HG03354 (cell line): ENCODE data around the gene DNAH10.

Experiments used
- ATAC-seq: cut with Tn5 transposase; IDR thresholded peaks from one replicate; pipeline ENCODE4 v1.9.1; 2021; ENCODE audit warnings: mild to moderate bottlenecking; ENCODE audit not compliant: unreplicated experiment, poor library complexity, severe bottlenecking

Gene DNAH10

GRCh38 chr12:123952037-123952436 is 189.9 kb downstream of the DNAH10 start:
- no peak for ATAC-seq

GRCh38 chr12:123954647-123955350 is 192.7 kb downstream of the DNAH10 start:
- no peak for ATAC-seq

- no peak for ATAC-seq
Measured at GRCh38 chr12:123956249-123956648, 194.1 kb downstream of the DNAH10 start.

GRCh38 chr12:123957196-123957595 is 195.1 kb downstream of the DNAH10 start:
- ATAC-seq: no peak

- ATAC-seq: no peak
Measured at GRCh38 chr12:123958462-123958861, 196.4 kb downstream of the DNAH10 start.

GRCh38 chr12:123958876-123959275 is 196.8 kb downstream of the DNAH10 start:
- ATAC-seq: no peak

- no peak for ATAC-seq
Measured at GRCh38 chr12:123960029-123960735, 198.1 kb downstream of the DNAH10 start.

GRCh38 chr12:123960856-123961255 is 198.8 kb downstream of the DNAH10 start:
- no peak for ATAC-seq

- ATAC-seq: no peak
Measured at GRCh38 chr12:123961585-123962345, 199.7 kb downstream of the DNAH10 start.

- no peak for ATAC-seq
Measured at GRCh38 chr12:123962513-123962912, 200.4 kb downstream of the DNAH10 start.

GRCh38 chr12:123963821-123964220 is 201.7 kb downstream of the DNAH10 start:
- no peak for ATAC-seq

- ATAC-seq: no peak
Measured at GRCh38 chr12:123965382-123965781, 203.3 kb downstream of the DNAH10 start.

- ATAC-seq: no peak
Measured at GRCh38 chr12:123966596-123966995, 204.5 kb downstream of the DNAH10 start.

- no peak for ATAC-seq
Measured at GRCh38 chr12:123967121-123967586, 205.1 kb downstream of the DNAH10 start.

GRCh38 chr12:123971449-123971769 is 209.3 kb downstream of the DNAH10 start:
- no peak for ATAC-seq

GRCh38 chr12:123971770-123972456 is 209.8 kb downstream of the DNAH10 start:
- peak; percentile 9 for ATAC-seq

- peak; percentile 82 for ATAC-seq
Measured at GRCh38 chr12:123972457-123973401, 210.6 kb downstream of the DNAH10 start, which contains the start of the genes CCDC92 and ZNF664. Gene CCDC92, minus strand, starts transcription at chr12:123972831. Its CDS starts 28,526 bp downstream, at chr12:123944305. Gene ZNF664, plus strand, starts transcription at chr12:123973215. Its CDS starts 38,930 bp downstream, at chr12:124012145.

GRCh38 chr12:123973552-123974341 is 211.6 kb downstream of the DNAH10 start:
- ATAC-seq: peak; percentile 18
